HG03175 (cell line): ENCODE data around the gene RIT1.

Source experiments
- ATAC-seq: cut with Tn5 transposase; IDR thresholded peaks from one replicate; pipeline ENCODE4 v1.9.1; 2021; ENCODE audit warnings: mild to moderate bottlenecking, moderate library complexity; ENCODE audit not compliant: unreplicated experiment

RIT1 gene, protein sequence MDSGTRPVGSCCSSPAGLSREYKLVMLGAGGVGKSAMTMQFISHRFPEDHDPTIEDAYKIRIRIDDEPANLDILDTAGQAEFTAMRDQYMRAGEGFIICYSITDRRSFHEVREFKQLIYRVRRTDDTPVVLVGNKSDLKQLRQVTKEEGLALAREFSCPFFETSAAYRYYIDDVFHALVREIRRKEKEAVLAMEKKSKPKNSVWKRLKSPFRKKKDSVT

DNA sequence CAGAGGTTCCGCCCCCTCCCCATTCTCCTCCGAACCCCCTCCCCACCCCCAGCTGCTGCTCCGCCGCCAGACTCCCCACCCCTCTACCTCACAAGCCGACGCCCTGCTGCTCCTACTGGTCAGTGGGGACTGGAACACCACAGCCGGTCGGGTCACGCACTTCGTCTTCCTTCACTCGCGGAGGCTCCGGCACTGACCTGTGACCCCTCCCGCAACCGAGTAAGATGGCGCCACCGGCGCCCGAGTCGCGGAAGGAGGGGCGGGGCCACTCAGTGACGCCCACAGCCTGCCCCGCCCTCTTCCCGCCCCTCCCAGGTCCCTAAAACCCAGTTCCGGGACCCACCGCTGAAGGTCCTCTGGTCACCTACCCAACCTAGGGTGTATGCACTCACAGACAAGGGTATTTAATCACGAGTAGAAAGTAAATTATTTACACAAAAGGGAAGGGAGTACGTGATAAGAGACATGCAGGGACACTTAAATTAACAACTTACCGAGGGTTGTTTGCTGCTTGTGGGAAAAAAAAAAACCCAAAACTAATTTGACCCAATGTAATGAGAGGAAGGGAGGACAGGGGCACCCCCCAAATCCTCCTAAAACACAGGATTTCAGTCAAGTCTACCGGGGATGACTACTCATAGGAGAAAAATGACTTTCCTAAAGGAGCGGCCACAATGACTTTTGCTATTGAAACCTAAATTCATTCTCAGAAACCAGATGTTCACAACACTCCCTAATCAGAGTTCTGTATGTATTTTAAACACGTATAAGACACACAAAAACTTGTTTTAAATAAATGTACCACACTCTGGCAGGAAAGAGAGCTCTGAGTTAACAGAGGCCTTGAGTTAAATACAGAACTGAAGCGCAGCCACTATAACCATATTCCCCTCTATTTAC lies at the start of gene RIT1:
RIT1 (minus strand) TSS at position 194 of the 900 bp plus-strand sequence. CDS start 588 bp downstream, outside the sequence.
- ATAC-seq, result peak; percentile 86

GRCh38 chr1:155960081-155960745 lies 49.1 kb upstream of the RIT1 start:
- ATAC-seq, result no peak

DNA sequence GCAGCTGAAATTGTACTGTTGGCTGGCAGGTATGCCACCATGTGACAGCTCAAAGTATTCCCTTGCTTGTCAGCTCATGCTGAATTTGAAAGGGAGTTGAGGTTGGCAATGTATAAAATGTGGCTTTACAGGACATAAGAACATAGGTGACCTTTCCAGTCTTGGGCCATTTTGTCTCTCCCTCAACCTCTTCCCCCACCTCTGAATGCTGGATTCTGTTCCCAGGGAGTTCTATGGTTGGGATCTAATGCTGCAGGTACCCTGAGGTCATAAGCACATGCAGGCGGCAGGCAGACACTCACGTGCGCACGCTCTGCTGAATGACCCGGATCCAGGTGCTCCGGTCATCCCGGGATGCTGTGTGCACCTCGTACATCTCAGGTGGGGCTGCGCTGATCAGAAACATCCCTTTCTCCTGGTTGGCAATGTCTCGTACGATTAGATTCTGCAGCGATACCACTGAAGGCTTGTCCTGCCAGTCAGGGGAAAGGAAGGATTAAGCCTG lies 46.3 kb upstream of the RIT1 start:
- no peak for ATAC-seq

DNA sequence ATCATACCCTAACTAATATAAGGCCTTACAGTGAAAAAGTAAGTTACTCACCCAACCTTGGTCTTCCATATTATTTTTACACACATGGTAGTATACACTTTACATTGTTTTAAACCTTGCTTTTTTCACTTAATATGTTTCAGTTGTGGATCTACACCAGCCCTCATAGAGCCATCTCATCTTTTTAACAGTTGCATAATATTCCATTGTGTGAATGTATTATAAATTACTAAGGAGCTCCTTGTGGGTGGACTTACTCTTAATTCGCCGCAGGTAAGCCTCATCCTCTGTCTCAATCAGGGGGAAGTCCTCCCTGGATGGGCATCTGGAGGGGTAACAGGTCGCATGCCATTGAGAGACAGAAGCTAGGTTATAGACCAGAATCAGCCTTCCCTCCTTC lies 43.5 kb upstream of the RIT1 start:
- ATAC-seq, result no peak

DNA sequence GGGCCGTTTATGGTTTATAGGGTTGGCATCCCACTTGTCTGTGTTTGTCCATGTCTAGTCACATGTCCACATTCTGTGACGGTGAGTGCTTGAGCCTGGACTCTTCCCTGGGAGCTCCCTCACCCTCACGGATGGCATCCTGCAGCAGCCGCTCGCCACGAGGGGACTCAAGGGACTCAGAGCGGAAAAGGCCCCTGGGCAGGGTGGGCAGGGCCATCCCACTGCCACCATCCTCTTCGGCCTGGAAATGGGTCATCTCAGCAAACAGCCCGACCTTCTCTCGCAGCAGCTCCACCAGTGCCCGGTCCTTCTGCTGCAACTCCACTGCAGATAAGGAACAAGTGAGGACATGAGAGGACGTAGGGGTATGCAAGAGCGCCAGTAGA lies 41.3 kb upstream of the RIT1 start:
- ATAC-seq, result no peak

GRCh38 chr1:155951753-155952504 lies 40.8 kb upstream of the RIT1 start:
- ATAC-seq, result no peak

DNA sequence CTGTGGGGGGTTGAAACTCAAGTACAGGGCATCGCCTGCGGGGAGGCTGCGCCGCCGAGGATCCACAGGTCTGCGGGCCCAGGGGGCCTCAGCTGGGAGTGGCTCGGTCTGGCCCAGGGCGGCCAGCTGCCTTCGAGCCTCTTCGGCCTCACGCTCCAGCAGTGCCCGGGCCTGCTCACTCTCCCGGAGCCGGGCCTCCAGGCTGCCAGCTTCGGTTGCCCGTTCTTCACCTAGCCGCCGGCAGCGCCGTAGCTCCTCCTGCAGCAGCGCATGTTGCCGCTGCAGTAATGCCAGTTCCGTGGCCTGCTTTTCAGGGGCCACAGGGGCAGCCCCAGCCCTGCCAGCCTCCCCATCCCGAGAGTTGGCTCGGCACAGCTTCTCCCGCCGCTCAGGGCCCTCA lies 39.7 kb upstream of the RIT1 start:
- ATAC-seq, result no peak

GRCh38 chr1:155947741-155948140 lies 36.6 kb upstream of the RIT1 start:
- ATAC-seq, result no peak

DNA sequence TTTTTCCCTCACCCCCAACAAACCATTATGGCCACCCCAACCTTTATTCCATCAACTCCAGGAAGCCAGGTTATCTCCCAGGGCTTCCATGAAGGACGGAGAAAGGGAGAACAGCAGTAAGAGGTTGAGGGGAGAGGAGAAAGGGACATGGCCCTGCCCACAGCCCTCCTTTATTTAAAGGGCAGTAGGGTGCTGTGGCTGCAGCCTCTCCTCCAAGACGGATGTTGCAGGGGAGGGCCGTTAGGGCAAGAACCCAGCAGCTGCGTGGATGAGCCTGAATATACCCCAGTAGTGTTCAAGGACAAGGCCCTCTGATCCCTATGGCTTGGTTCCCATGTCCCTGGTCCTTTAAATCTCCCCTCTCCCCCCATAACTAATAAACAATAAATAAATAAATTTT lies 36.1 kb upstream of the RIT1 start:
- no peak for ATAC-seq

- ATAC-seq, result no peak
These were observed 35.6 kb upstream of the RIT1 start for GRCh38 chr1:155946633-155947219.

DNA sequence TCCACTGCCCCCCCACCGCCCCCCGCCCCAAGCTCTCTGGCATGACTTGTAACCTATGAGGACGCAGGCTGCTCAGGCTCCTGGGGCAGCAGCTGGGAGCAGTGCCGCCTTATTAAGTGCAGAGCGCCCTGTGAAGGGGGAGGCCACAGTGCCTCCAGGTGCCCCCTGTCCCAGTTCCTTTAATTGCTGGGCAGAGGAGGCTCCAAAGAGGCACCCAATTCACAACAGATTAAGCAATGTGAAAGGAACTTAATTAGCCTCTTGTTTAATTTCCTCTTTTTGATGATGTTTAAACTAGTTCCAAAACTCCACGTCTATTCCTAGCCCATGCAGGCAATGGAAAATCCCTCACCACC lies 33.3 kb upstream of the RIT1 start:
- no peak for ATAC-seq

GRCh38 chr1:155942578-155943141 lies 31.5 kb upstream of the RIT1 start:
- ATAC-seq, result no peak

GRCh38 chr1:155941845-155942531 lies 30.8 kb upstream of the RIT1 start:
- ATAC-seq, result no peak

DNA sequence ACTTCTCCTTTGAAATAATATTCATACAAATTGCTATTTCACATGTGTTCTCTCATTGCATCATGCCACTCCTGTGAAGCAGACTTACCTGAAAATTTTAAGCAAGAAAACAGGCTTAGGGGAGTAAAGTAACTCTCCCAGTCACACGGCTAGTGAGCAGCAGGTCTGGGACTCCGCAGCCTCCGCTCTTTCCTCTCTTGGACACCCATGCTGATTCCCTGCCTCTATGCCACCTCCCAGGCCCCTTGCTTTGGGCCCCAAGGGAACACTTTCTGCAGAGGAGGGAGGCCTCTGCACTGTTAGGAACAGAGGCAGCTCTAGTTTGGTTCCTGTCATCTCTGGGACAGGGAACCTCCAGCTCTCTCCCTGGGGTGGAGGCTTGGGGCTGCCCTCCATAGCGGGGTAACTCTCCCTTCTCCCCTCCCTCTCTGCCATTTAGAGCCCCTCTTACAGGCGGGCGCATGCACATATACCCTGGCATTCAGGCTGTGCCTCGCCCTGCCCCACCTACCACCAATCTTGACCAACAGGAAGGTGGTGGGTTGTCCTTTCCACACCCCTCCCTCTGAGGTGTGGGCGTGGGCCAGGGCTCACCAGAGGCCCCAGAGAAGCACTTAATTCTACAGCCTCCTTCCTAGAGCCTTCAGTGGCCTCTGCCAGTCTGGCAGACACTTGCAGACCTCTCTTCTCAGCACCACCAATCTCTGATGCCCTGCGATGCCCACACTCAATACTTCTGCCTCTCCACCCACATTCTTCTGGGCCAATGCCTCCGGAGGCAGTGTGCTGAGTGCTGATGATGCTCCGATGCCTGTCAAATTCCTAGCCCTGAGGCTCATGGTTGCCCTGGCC lies 30.1 kb upstream of the RIT1 start, which contains the start of gene RXFP4:
RXFP4 (plus strand) TSS at position 646 of the 852 bp plus-strand sequence; CDS start at position 718, 72 bp downstream.
- ATAC-seq, result no peak

DNA sequence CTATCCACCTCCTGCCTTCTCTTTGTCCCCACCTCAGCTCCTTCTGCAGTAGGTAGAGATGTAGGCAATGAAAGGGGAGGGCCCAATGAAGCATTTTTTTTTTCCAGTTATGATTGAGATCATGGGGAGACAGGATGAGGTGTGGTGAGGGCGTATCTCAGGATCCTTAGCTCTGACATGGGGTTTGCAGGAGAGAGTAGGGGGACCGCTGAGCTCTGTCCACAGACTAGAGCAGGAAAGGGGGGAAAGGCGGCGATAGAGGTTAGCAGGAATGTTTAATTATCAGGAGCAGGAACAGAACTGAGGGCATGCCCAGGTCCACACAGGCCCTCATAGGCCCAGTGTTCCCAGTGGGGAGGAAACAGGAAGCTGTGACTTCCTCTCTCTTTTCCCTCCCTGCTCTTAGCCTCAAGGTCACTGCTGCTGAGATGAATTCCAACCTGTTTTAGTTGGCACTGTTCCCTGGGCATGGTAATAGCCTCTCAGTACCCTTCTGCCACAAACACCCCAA lies 29.4 kb upstream of the RIT1 start:
- ATAC-seq, result no peak

- no peak for ATAC-seq
These were observed 27.1 kb upstream of the RIT1 start for GRCh38 chr1:155938220-155938627.

GRCh38 chr1:155934936-155935590 lies 23.9 kb upstream of the RIT1 start:
- no peak for ATAC-seq
